ENCODE results near the gene TMEM92.

DNA sequence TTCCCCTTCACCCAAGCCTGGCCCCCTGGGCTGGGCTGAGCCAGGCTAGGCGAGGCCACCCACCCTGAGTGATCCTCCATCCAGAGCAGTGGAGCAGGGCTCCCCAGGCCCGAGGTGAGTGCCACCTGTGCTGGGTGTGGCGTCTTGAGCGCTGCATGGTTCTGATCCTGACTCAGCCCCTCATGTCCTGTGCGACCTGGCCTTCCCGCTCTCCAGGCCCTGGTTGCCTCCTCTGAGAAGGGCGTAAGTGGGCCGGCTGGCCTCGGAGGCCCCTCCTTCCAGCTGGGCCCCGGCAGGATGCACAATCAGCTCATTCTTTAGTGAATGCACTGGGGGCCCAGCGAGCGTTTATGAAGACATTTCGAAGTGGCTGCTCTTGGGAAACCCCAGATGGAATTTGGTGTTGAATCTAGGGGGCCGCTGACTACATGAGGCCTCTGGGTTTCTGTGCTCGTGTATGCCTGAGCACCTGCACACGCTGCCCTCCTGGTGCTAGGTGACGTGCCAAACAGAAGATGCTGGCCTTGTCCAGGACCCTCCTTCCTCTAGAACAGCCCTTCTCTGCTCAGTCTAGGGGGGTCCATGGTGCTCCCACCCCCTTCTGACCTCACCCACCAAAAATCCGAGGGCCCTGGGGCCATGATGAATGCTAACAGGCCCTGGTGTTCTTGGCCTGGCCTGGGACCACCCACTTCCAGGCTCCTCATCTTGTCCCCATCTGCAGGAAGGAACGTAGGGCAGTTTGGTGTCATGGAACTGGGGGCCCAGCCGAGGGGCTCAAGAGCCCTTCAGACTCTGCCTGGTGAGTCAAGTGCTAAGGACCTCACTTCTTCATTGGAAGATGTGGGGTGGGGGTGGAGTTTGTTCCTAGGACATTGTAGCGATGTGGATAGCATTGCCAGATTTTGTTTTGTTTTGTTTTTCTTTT is 3.6 kb upstream of the TMEM92 start:
- TF ChIP-seq EZH2 (IDR thresholded peaks at IDR 0.05), result no peak
- TF ChIP-seq, protein P1, sequence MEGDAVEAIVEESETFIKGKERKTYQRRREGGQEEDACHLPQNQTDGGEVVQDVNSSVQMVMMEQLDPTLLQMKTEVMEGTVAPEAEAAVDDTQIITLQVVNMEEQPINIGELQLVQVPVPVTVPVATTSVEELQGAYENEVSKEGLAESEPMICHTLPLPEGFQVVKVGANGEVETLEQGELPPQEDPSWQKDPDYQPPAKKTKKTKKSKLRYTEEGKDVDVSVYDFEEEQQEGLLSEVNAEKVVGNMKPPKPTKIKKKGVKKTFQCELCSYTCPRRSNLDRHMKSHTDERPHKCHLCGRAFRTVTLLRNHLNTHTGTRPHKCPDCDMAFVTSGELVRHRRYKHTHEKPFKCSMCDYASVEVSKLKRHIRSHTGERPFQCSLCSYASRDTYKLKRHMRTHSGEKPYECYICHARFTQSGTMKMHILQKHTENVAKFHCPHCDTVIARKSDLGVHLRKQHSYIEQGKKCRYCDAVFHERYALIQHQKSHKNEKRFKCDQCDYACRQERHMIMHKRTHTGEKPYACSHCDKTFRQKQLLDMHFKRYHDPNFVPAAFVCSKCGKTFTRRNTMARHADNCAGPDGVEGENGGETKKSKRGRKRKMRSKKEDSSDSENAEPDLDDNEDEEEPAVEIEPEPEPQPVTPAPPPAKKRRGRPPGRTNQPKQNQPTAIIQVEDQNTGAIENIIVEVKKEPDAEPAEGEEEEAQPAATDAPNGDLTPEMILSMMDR (IDR thresholded peaks at IDR 0.05 in 2 of 3, conservative IDR thresholded peaks at IDR 0.05 in 1 of 3; ENCODE audit: borderline replicate concordance in 1 of 3, insufficient read depth in 1 of 3, low read depth in 2 of 3, low read length in 2 of 3), result no peak
- no peak for TF ChIP-seq EZH2phosphoT487 (IDR thresholded peaks at IDR 0.05; ENCODE audit: borderline replicate concordance)
- TF ChIP-seq POLR2AphosphoS5 (IDR thresholded peaks at IDR 0.05; ENCODE audit: low read depth, low read length), result no peak
- no peak for TF ChIP-seq ZFX (IDR thresholded peaks at IDR 0.05)
- TF ChIP-seq, protein P2, sequence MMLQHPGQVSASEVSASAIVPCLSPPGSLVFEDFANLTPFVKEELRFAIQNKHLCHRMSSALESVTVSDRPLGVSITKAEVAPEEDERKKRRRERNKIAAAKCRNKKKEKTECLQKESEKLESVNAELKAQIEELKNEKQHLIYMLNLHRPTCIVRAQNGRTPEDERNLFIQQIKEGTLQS (IDR thresholded peaks at IDR 0.05), result no peak
- no peak for TF ChIP-seq FOSL1 (IDR thresholded peaks at IDR 0.05; ENCODE audit: low read depth)
- TF ChIP-seq, protein P3, sequence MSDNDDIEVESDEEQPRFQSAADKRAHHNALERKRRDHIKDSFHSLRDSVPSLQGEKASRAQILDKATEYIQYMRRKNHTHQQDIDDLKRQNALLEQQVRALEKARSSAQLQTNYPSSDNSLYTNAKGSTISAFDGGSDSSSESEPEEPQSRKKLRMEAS (IDR thresholded peaks at IDR 0.05), result no peak
- TF ChIP-seq, protein P4, sequence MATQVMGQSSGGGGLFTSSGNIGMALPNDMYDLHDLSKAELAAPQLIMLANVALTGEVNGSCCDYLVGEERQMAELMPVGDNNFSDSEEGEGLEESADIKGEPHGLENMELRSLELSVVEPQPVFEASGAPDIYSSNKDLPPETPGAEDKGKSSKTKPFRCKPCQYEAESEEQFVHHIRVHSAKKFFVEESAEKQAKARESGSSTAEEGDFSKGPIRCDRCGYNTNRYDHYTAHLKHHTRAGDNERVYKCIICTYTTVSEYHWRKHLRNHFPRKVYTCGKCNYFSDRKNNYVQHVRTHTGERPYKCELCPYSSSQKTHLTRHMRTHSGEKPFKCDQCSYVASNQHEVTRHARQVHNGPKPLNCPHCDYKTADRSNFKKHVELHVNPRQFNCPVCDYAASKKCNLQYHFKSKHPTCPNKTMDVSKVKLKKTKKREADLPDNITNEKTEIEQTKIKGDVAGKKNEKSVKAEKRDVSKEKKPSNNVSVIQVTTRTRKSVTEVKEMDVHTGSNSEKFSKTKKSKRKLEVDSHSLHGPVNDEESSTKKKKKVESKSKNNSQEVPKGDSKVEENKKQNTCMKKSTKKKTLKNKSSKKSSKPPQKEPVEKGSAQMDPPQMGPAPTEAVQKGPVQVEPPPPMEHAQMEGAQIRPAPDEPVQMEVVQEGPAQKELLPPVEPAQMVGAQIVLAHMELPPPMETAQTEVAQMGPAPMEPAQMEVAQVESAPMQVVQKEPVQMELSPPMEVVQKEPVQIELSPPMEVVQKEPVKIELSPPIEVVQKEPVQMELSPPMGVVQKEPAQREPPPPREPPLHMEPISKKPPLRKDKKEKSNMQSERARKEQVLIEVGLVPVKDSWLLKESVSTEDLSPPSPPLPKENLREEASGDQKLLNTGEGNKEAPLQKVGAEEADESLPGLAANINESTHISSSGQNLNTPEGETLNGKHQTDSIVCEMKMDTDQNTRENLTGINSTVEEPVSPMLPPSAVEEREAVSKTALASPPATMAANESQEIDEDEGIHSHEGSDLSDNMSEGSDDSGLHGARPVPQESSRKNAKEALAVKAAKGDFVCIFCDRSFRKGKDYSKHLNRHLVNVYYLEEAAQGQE (IDR thresholded peaks at IDR 0.05; ENCODE audit: low read depth), result no peak
- TF ChIP-seq ELF1 (IDR thresholded peaks at IDR 0.05; ENCODE audit: borderline replicate concordance, low read depth), result no peak
- no peak for TF ChIP-seq JUND (IDR thresholded peaks at IDR 0.05)
- no peak for TF ChIP-seq TCF7L2 (IDR thresholded peaks at IDR 0.05; ENCODE audit: borderline replicate concordance, extremely low read depth, insufficient read depth, insufficient read length)
- TF ChIP-seq, protein P5, sequence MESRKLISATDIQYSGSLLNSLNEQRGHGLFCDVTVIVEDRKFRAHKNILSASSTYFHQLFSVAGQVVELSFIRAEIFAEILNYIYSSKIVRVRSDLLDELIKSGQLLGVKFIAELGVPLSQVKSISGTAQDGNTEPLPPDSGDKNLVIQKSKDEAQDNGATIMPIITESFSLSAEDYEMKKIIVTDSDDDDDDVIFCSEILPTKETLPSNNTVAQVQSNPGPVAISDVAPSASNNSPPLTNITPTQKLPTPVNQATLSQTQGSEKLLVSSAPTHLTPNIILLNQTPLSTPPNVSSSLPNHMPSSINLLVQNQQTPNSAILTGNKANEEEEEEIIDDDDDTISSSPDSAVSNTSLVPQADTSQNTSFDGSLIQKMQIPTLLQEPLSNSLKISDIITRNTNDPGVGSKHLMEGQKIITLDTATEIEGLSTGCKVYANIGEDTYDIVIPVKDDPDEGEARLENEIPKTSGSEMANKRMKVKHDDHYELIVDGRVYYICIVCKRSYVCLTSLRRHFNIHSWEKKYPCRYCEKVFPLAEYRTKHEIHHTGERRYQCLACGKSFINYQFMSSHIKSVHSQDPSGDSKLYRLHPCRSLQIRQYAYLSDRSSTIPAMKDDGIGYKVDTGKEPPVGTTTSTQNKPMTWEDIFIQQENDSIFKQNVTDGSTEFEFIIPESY (IDR thresholded peaks at IDR 0.05; ENCODE audit: extremely low read depth, insufficient replicate concordance, low read length), result no peak
